ENCODE measurements around the gene DCAKD.

GRCh38 chr17:45087504-45087975 is 36.1 kb upstream of the DCAKD start:
- TF ChIP-seq CTCF (IDR thresholded peaks at IDR 0.05), result no peak
- TF ChIP-seq POLR2AphosphoS5 (IDR thresholded peaks at IDR 0.05), result no peak
